Breast epithelium (tissue), 4 donors: ENCODE measurements around the gene TFF3. TPM values are rescaled to one million over a fixed set of nuclear protein-coding genes. Genes with fewer than 3 reads are reported as not detected.

Experiments used
- DNase-seq, 2 donors: peaks; one replicate each; pipeline ENCODE4 v3.0.0-alpha.2; 2019; ENCODE audit warnings: low spot score in 2 of 2
- H3K27ac ChIP-seq, 2 donors: fragments of 200-600 bp; sonication (generic) in 1 of 2; one replicate each; pipeline ENCODE4 v1.5.1; 2016 to 2019; ENCODE audit warnings: mild to moderate bottlenecking in 1 of 2
- H3K27me3 ChIP-seq, 2 donors: fragments of 200-600 bp; sonication (generic) in 1 of 2; one replicate each; pipeline versions ENCODE4 v1.5.1 to v1.6.0; 2017 to 2019; ENCODE audit warnings: control low read depth in 1 of 2, mild to moderate bottlenecking in 1 of 2
- H3K36me3 ChIP-seq: fragments of 200-600 bp; one replicate; pipeline ENCODE4 v1.5.1; 2019
- H3K4me1 ChIP-seq, 2 donors: fragments of 200-600 bp; sonication (generic); one replicate each; pipeline ENCODE4 v1.5.1; 2016 to 2019; ENCODE audit warnings: control low read depth in 1 of 2
- H3K4me3 ChIP-seq, 3 donors: fragments of 200-600 bp; sonication (generic); 1 replicate in 2 of 3; 2 replicates in 1 of 3; pipeline ENCODE4 v1.5.1; 2016 to 2019; ENCODE audit warnings: mild to moderate bottlenecking in 3 of 3, moderate library complexity in 2 of 3
- H3K9me3 ChIP-seq, 2 donors: fragments of 200-600 bp; sonication (generic) in 1 of 2; one replicate each; pipeline ENCODE4 v1.5.1; 2016 to 2019; ENCODE audit warnings: control low read depth in 1 of 2
- CTCF ChIP-seq, 3 donors: fragments of 450-650 bp; IDR thresholded peaks; one replicate each; pipeline ENCODE4 v1.5.1; 2016 to 2017; ENCODE audit warnings: antibody characterized with exemption in 3 of 3, mild to moderate bottlenecking in 3 of 3, moderate library complexity in 3 of 3
- POLR2A ChIP-seq: fragments of 450-650 bp; IDR thresholded peaks from one replicate; pipeline ENCODE4 v1.6.1; 2016; ENCODE audit warnings: antibody characterized with exemption, mild to moderate bottlenecking, moderate library complexity
- POLR2AphosphoS5 ChIP-seq, 3 donors: sonication (generic); formaldehyde crosslinking; IDR thresholded peaks; one replicate each; pipeline ENCODE4 v1.6.1; 2017; ENCODE audit warnings: antibody characterized with exemption in 3 of 3
- intact Hi-C: fragments of 100-400 bp; cut with DNase I; formaldehyde crosslinking; loops from one replicate; pipeline ENCODE4 v1.15.1; 2023; ENCODE audit warnings: low total_unique reads
- total RNA-seq, 3 donors: library from RNA; depleted of rRNA; stranded (reverse); fragments of >200 nt; gene quantifications; one replicate each; pipeline ENCODE4 v1.1.0, GENCODE V29; 2016

The TFF3 gene
- total RNA-seq, 3 donors from 2014 or later, result 0.96 to 108 (median 11.4) TPM

- Histone ChIP-seq H3K36me3 (no peaks in the 10 kb centered on the region), H3K4me3 (no peak overlapping the region), H3K9me3 (no peaks in the 10 kb centered on the region), H3K27ac (no peak overlapping the region), H3K4me1 (no peaks in the 10 kb centered on the region), H3K27me3 (no peaks in the 10 kb centered on the region)
- no peak for DNase-seq
- TF ChIP-seq POLR2AphosphoS5 (IDR thresholded peaks at IDR 0.05) (no peak), POLR2A (no peak), CTCF (IDR thresholded peaks at IDR 0.05) (no peak)
- intact Hi-C loops, result no loop called here
Observed at GRCh38 chr21:42343556-42343955, 28.3 kb upstream of the TFF3 start.

DNA sequence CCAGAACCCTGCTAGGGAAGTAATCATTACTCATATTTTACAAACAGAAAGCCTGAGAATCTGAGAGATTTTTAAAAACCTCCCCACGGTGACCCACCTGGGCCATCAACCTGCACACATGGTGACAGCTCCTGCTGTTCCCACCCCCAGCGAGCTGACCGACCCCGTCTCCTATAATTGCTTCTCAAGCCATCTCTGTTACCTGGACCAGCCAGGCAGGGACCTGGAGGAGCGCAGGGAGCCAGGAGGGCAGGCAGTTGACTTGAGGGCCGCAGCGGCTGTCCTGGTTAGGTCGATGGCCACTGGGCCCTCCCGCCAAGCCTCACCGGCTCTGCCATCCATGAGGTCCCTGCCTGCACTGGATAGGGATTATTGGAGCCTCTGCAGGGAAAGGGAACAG is 27.9 kb upstream of the TFF3 start:
- no peaks in the 10 kb centered on the region for H3K36me3 ChIP-seq
- TF ChIP-seq POLR2AphosphoS5 (IDR thresholded peaks at IDR 0.05) (no peak), CTCF (IDR thresholded peaks at IDR 0.05) (no peak), POLR2A (no peak)
- no peaks in the 10 kb centered on the region for H3K4me1 ChIP-seq
- H3K9me3 ChIP-seq, result no peaks in the 10 kb centered on the region
- no peak overlapping the region for H3K4me3 ChIP-seq
- H3K27ac ChIP-seq, result no peak overlapping the region
- intact Hi-C loops, result no loop called here
- no peak for DNase-seq
- H3K27me3 ChIP-seq, result no peaks in the 10 kb centered on the region

DNA sequence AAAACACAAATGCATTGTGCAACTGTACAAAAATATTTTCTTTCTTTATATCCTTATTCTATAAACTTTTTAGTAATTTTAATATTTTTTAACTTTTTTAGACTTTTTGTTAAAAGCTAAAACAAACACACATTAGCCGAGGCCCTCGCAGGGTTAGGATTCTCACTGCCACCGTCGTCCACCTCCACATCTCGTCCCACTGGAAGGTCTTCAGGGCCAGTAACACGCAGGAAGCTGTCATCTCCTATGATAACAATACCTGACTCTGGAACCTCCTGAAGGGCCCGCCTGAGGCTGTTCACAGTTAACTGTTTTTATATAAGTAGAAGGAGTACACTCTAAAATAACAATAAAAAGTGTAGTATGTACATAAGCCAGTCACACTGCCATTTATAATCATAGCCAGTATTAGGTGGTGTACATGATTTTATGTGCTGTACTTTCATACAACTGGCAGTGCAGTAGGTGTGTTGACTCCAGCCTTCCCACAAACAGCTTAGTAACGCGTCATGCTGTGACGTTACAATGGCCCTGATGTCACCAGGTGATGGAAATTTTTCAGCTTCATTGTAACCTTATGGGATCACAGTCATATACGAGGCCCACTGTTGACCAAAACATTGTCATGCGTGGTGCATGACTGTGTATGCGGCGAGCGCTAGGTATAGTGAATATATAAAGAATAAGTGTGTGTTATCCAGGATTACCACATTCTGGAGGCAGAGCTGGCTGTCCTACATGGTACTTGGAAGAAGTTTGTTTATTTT is 26.8 kb upstream of the TFF3 start:
- intact Hi-C loops, result no loop called here
- Histone ChIP-seq H3K4me1 (no peaks in the 10 kb centered on the region), H3K27ac (no peak overlapping the region), H3K27me3 (no peaks in the 10 kb centered on the region), H3K9me3 (no peaks in the 10 kb centered on the region), H3K4me3 (no peak overlapping the region), H3K36me3 (no peaks in the 10 kb centered on the region)
- TF ChIP-seq POLR2A, result no peak
- no peak for TF ChIP-seq POLR2AphosphoS5 (IDR thresholded peaks at IDR 0.05)
- DNase-seq, result no peak

GRCh38 chr21:42340187-42341050 is 25.2 kb upstream of the TFF3 start:
- TF ChIP-seq POLR2AphosphoS5 (IDR thresholded peaks at IDR 0.05), result no peak
- TF ChIP-seq CTCF (IDR thresholded peaks at IDR 0.05), result no peak
- no peak for TF ChIP-seq POLR2A

GRCh38 chr21:42338729-42339715 is 23.8 kb upstream of the TFF3 start:
- DNase-seq, result no peak
- intact Hi-C loops, result no loop called here
- no peak overlapping the region for H3K4me3 ChIP-seq
- no peaks in the 10 kb centered on the region for H3K27me3 ChIP-seq
- no peaks in the 10 kb centered on the region for H3K4me1 ChIP-seq
- H3K9me3 ChIP-seq, result no peaks in the 10 kb centered on the region
- peak overlapping the region in 1 of 2 donors; percentile 76 for H3K27ac ChIP-seq
- no peak for TF ChIP-seq CTCF (IDR thresholded peaks at IDR 0.05)
- no peak for TF ChIP-seq POLR2AphosphoS5 (IDR thresholded peaks at IDR 0.05)
- TF ChIP-seq POLR2A, result no peak
- H3K36me3 ChIP-seq, result no peaks in the 10 kb centered on the region

More at GRCh38 chr21:42340187-42341050, 25.2 kb upstream of the TFF3 start:
- H3K36me3 ChIP-seq, result no peaks in the 10 kb centered on the region
- no peak overlapping the region for H3K27ac ChIP-seq
- no peaks in the 10 kb centered on the region for H3K4me1 ChIP-seq
- H3K4me3 ChIP-seq, result no peak overlapping the region
- DNase-seq, result no peak
- no peaks in the 10 kb centered on the region for H3K9me3 ChIP-seq
- intact Hi-C loops, result no loop called here
- no peaks in the 10 kb centered on the region for H3K27me3 ChIP-seq
